ENCODE measurements around the gene CAMLG. TPM values are rescaled to one million over a fixed set of nuclear protein-coding genes. Genes with fewer than 3 reads are reported as not detected.

The CAMLG gene
- total and polyA plus RNA-seq, 2 of the 8 experiments (the other 6 are each of a cell fraction or from before 2014, with no cell fraction given): 12.3 to 42.8 TPM

- Histone ChIP-seq H2AK5ac (ENCODE audit: low read depth, low read length) (no peak overlapping the region), H3K9ac (replicated peaks in 1 of 4; ENCODE audit: extremely low read depth in 1 of 4, low read depth in 3 of 4, low read length in 3 of 4) (no peak overlapping the region), H3K23ac (ENCODE audit: insufficient read length) (no peak overlapping the region), H2AFZ (ENCODE audit: low read length) (no peak overlapping the region), H3K23me2 (ENCODE audit: low read depth, low read length) (no peaks in the 10 kb centered on the region; the same call in 1 of the 2 replicates), H3K18ac (ENCODE audit: extremely low read depth, low read length) (no peak overlapping the region), H3K27ac (ENCODE audit: low read depth, low read length) (no peak overlapping the region), H3K36me3 (ENCODE audit: control insufficient read depth in 2 of 4, insufficient read depth in 4 of 4, low read length in 3 of 4) (peaks cover 7 to 54% (median 23%) of the 10 kb centered on the region in 4 experiments; a peak in 6 of 8 replicates), H3K4me1 (replicated peaks in 1 of 4; ENCODE audit: control insufficient read depth in 3 of 4, insufficient read depth in 4 of 4, low read length in 3 of 4) (no peaks in the 10 kb centered on the region), H2BK15ac (ENCODE audit: low read length) (no peak overlapping the region), H4K91ac (replicated peaks; ENCODE audit: insufficient read length, low read length) (no peak overlapping the region), H3K4me3 (ENCODE audit: extremely low read depth in 1 of 4, insufficient read depth in 2 of 4, low read depth in 3 of 4, low read length in 4 of 4) (no peak overlapping the region), H3K27me3 (replicated peaks in 1 of 4; ENCODE audit: control insufficient read depth in 3 of 4, extremely low read depth in 1 of 4, insufficient read depth in 3 of 4, low read length in 3 of 4) (no peaks in the 10 kb centered on the region), H3K4me2 (ENCODE audit: insufficient read depth in 1 of 2, low read depth in 2 of 2, low read length in 2 of 2) (no peak overlapping the region), H2BK120ac (replicated peaks; ENCODE audit: low read depth, low read length) (no peak overlapping the region), H3K56ac (replicated peaks; ENCODE audit: insufficient read length, low read depth, low read length) (no peak overlapping the region), H3K14ac (ENCODE audit: insufficient read length) (no peak overlapping the region), H2BK20ac (ENCODE audit: low read length) (no peak overlapping the region), H4K20me1 (replicated peaks in 1 of 2; ENCODE audit: control insufficient read depth in 1 of 2, insufficient read depth in 2 of 2, low read length in 2 of 2) (no peaks in the 10 kb centered on the region), H3K9me3 (ENCODE audit: insufficient read depth in 2 of 2, low read depth in 1 of 2, low read length in 1 of 2) (no peaks in the 10 kb centered on the region), H4K8ac (ENCODE audit: extremely low read depth, insufficient read depth, low read length) (no peak overlapping the region), H3K79me1 (ENCODE audit: low read depth, low read length) (no peaks in the 10 kb centered on the region), H2BK12ac (ENCODE audit: low read depth, low read length) (no peak overlapping the region), H2BK5ac (ENCODE audit: low read depth, low read length) (no peak overlapping the region), H3K79me2 (ENCODE audit: control insufficient read depth in 1 of 2, insufficient read depth in 2 of 2, low read length in 2 of 2) (no peaks in the 10 kb centered on the region), H4K5ac (ENCODE audit: insufficient read length, low read depth, low read length) (no peak overlapping the region), H3K4ac (replicated peaks; ENCODE audit: insufficient read length, low read depth, low read length) (no peak overlapping the region)
- CTCF ChIA-PET (ENCODE audit: partially characterized antibody): interaction anchor here (1.7 kb wide), 1 partner anchor 106 kb away, joined by 3 read pairs; no protein-coding TSS in a partner anchor
- POLR2A ChIA-PET (ENCODE audit: partially characterized antibody): no interaction called here
- FAIRE-seq (no peak), DNase-seq (ENCODE audit: low read depth in 1 of 2, low spot score in 2 of 2) (no peak)
- TF ChIP-seq BCL11A (IDR thresholded peaks at IDR 0.05; ENCODE audit: low read depth in 2 of 2, low read length in 2 of 2): no peak
Measured at GRCh38 chr5:134692722-134693121, 45.6 kb upstream of the CAMLG start.

All from H1 (cell line).